HG03175 (cell line): ENCODE results near the gene C6orf163.
"Not testable (repeated sequence)": the region's sequence is repeated elsewhere in the genome, so short reads cannot be mapped to it uniquely, and the experiment has no call there.

Source experiments
- ATAC-seq: cut with Tn5 transposase; IDR thresholded peaks from one replicate; pipeline ENCODE4 v1.9.1; 2021; ENCODE audit warnings: mild to moderate bottlenecking, moderate library complexity; ENCODE audit not compliant: unreplicated experiment

C6orf163 gene

DNA sequence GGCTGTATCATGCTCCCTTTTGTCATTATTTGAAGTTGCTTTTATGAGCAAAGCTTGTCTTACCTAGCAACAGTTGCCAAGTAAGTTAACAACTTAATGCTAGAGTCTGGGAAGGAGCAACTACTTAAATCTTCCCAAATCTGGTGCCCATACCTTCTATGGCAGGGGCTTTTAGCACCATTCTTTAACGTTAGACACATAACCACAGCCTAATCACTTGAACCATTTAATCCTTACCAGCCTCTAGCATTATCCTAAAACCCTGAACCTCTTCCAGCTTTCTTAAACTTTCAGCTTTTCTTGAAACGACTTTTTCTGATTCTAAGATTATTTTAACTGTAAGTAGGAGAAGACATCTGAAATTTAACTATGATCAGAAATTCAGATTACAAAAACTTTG is at the start of gene C6orf163:
Gene C6orf163, plus strand, starts transcription at position 83 of the 400 bp plus-strand sequence. Its CDS starts 287 bp downstream, at position 370.
- no peak for ATAC-seq

- no peak for ATAC-seq
These were observed 47.5 kb upstream of the C6orf163 start for GRCh38 chr6:87297119-87297518.

- not testable (repeated sequence) for ATAC-seq
These were observed 43.3 kb upstream of the C6orf163 start for GRCh38 chr6:87301277-87301676.

DNA sequence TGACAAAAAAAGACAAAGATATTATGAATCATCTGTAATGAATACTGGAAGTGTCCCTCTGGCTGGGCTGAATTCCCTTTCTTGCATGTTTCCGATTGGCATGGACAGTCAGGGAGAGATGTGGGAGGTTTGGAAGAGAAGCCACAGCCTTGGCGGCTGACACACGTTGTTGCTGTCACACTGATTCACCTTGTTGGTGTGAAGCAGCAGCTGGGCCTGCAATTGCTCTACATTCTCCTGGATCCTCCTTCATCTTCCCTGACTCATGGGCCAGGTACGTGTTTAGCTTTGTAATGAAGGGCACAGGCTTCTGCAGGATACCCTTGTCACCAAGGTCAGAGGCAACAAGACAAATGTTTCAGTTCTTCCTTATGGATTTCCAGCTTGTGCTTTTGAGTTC is 35.6 kb upstream of the C6orf163 start:
- ATAC-seq = no peak

GRCh38 chr6:87312860-87313259 is 31.8 kb upstream of the C6orf163 start:
- no peak for ATAC-seq

DNA sequence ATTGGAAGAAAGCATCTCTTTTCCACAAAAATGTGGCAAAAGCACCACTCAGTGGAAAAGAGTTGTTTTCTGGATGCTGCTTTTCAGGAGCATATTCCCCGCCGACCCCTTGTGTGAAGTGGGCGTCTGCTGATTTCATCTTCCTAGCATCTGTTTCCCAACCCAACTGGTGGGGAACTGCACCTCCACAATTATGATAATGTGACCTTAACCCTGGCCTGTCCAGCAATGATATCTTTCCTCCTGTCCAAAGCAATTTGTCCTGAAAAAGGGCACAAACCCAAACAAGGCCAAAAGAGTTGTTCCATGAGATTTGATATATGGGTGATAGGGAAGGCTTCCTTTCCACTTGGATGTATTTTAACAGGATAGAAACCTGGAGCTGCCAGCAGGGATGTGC is 29.5 kb upstream of the C6orf163 start:
- no peak for ATAC-seq

DNA sequence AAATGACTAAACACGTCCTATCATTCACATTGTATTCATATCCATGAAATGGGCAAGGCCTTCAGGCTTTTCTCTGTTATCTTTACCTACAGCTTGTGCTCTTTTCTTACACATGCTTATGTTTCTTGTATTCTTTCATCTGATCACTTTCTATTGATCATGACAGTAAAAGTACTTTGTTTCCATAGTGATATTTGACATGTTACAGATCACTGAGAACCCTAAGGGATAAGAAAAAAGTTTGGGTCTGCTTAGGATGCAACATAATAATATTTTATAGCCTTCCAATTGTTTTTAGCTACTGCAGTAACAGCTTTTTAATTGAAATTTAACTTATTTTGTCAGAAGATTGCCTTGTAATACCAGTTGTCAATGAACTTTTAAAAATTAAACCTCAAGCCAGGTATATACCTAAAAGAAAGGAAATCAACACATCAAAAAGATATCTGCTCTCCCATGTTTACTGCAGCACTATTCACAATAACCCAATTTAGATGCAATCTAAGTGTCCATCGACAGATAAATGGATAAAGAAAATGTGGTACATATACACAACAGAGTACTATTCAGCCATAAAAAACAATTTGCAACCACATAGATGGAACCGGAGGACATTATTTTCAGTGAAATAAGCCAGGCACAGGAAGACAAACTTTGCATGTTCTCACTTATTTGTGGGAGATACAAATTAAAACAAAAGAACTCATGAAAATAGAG is 25.2 kb upstream of the C6orf163 start:
- ATAC-seq = no peak

DNA sequence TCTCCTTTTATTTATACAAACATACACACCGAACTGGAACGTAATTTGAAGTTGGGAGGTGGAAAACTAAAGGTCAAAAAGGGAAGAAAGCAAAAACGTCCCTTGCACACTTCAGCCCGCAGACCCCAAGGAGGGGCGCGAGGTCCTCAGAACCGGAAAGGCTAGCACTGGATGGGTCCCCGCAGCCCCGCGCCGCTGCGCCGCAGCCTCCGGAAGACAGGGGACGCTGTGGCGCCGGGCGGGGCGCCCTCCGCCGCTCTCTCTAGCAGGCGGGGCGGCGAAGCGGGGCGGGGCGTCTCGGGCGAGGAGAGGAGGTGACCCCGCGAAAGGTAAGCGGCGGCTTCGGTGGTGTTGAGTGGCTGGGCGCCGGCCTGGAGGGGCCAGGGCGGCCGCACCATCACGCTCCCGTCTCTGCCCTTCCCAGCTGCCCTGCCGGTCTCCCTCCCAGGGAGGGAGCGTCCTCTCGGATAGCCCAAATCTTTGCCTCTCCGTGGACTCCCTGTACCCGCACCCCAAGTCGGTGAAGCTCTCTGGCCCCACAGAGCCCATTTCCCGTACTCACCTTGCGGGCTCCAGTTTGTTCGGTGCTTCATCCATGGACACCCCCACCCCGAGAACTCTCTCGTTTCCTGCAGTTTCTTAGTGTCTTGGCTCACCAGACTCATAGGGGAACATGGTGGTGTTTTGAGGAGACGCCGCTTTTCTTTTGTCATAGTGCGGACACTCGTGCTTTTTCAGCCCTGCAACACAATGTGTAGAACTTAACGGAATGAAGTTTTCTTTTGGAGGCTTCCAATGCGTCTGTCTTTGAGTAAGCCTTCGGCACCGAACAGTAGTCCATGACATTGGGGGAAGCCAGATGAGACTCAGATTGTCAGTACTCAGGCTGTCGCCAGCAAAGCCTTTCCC is 22.1 kb upstream of the C6orf163 start, which contains the start of gene SMIM8:
Gene SMIM8, plus strand, starts transcription at position 285 of the 909 bp plus-strand sequence. CDS start 14,444 bp downstream, outside the sequence.
- ATAC-seq = peak; percentile 99

DNA sequence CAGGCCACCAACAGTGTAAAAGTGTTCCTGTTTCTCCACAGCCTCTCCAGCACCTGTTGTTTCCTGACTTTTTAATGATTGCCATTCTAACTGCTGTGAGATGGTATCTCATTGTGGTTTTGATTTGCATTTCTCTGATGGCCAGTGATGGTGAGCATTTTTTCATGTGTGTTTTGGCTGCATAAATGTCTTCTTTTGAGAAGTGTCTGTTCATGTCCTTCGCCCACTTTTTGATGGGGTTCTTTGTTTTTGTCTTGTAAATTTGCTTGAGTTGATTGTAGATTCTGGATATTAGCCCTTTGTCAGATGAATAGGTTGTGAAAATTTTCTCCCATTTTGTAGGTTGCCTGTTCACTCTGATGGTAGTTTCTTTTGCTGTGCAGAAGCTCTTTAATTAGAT is 20.7 kb upstream of the C6orf163 start:
- ATAC-seq = not testable (repeated sequence)

DNA sequence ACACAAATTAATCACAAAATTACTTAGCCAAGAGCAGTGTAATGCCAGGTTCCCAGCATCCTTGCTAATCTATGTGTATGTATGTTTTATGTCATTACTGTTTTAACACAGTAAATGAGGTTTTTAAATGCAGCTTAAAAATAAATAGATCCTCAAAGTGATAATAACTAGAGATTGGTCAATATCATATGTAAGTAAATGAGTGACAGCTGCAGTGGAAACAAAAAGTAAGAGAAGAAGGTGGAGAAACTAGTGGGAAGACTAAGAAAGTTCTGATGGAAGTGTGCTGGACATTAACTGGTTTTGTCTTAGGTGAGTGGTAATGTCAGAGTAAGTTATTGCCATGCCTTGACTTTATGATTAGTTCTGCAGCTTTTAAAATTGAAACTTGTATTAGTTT is 13.7 kb upstream of the C6orf163 start:
- ATAC-seq = no peak

- ATAC-seq = no peak
These were observed 11.6 kb upstream of the C6orf163 start for GRCh38 chr6:87333033-87333432.

DNA sequence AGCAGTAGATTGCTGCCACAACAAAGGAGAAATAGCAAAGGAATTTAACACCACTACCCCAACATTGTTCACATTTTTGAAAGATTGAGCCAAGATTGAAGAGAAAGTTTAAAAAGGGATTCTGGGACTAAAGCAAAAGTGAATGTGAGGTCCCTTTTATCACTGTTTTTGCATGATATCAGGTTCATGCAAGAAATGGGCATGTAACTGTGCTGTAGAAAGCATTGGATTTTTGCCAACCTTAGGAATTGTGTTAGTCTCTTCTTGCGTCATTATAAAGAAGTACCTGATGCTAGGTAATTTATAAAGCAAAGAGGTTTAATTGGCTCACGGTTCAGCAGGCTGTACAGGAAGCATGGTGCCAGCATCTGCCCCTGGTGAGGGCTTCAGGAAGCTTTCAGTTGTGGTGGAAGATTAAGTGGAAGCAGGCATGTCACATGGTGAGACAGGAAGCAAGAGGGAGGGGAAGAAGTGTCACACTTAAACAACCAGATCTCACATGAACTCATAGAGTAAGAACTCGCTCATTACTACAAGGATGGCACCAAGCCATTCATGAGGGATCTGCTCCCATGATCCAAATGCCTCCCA is 10.9 kb upstream of the C6orf163 start:
- ATAC-seq = no peak

DNA sequence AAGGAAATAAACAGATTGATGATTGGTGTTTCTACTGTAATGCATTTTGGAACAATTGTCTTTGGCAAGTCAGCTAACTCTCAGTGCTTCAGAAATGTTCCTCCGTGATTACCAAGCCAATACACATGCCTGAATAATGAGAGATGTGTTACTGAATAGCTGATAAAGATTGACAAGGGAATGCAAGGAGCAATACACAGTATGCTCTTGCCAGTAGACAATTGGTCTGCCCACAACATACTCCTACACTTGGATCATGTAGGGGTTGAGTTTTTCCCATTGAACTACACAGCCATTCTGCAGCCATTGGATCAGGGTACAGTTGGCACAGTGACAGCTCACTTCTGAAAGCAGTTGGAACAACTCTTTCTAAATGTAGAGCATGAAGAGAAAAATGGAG is 9.9 kb upstream of the C6orf163 start:
- ATAC-seq = no peak

GRCh38 chr6:87336367-87336766 is 8.2 kb upstream of the C6orf163 start:
- no peak for ATAC-seq

DNA sequence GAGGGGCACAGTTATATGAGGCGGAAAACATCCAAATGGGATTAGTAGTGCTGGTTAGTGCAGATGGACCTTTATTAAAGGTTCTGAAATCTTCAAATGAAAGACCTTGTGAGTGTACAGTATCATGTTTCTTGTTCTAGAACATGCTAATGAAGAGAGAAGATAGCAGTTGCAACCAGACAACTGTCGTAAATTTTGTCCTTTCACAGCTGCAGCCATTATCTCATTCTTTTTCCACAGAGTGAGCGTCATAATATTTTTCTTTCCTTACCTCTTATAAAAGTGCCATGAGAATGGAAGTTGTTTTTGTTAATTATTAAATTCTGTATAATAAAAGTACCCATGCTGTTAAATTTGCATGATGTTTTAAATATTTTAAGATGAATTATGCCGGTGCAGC is 4.4 kb upstream of the C6orf163 start:
- ATAC-seq = no peak

DNA sequence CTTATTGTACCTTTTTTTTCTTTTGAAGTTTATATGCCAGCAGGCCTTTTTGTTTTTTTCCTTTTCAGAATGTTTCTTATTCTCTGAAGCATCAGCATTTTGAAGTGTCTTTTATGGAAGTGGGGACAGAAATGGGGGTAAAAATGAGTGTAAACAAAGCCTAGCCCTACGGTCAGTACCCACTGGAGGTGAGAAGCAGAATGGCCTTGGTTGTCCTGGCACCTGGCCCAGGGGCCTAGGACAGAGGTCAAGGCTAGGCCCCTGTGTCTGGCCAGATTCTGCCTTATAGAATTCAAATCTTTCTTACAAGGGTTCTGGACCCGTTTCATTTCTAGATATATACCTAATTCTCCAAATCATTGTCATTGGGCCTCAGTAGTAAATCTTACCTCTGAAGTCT is 3.5 kb upstream of the C6orf163 start:
- no peak for ATAC-seq

DNA sequence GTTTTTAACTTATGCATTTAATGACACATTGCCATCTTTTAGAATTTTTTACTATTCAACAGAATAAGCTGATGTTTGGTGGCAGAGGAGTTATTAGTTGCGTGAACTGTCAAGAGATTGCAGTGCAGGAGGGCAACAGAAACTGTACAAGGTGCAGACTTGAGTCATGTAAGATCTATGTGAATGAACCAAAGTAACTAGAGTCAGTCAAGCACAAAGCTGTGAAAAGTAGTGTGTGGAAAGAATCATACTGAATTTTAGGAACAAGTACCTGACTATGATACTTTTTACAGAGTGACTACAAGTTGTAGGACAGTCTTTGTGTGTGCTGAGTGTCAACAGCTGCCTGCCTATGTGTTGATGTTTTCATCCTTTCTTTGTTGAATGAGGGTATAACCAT is 2.7 kb upstream of the C6orf163 start:
- peak; percentile 99 for ATAC-seq

GRCh38 chr6:87342829-87343228 is 1.8 kb upstream of the C6orf163 start:
- no peak for ATAC-seq

GRCh38 chr6:87346700-87347099 is 2.1 kb downstream of the C6orf163 start:
- no peak for ATAC-seq

DNA sequence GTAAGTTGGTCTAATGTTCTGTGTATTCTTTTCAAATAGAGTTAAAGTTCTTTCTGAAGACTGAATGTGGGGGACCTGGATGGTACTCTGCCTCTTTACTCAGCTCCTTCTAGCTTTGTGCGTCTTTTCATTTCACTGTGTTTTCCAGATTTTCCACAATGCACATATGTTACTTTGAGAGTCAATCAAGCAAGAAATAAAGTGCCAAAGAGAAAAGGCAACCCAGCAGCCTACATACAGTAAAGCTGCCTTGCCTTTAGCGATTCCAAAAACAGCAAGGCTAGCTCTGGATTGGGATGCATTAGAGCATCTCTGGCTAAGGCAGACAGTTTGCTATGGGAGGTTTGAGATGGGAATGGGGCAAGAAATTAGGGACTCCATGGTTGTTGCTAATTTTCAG is 5.3 kb downstream of the C6orf163 start:
- ATAC-seq = no peak

DNA sequence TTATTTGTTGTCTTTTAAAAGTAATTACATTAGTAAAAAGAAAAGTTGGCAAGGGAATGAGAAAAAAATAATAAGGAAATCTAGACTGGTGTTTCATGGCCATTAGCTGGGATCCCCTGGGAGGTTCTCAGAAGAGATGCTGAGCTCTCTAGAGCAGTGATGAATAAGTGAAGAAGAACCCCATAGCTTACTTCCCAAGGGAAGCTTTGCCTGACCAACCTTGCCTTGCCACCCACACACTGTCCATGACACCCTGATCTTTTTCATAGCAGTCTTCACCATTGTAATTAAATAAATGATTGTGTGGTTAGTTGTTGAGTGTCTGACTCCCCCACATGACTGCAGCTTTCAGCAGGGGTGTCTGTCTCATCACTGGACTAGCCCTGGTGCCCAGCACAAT is 5.9 kb downstream of the C6orf163 start:
- ATAC-seq = no peak

DNA sequence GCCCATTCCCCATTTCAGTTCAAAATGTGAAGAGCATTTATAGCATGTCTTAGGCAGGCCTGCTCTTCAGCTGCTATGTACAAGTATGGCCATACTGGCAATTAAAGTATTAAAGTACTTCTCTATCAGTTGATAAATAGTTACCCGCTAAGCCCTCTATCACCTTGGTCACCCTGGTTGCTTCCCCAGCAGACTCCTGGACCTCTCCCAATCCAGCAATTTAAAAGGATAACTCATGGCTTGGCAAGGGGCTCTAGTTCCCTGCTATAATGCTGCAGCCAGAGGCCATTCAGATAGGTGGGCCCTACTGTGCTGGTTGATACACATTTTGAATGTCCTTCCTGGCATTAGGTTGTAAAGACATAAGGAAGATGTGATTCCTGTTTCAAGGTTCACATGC is 7.0 kb downstream of the C6orf163 start:
- no peak for ATAC-seq
